AG10803 (cell line): ENCODE data around the gene GGTA1.

Experiments used
- DNase-seq: peaks from one replicate; pipeline ENCODE4 v3.0.0; 2010; ENCODE audit warnings: low read depth
- H3K4me3 ChIP-seq: 2 replicates; pipeline ENCODE4 v1.5.1; 2011; ENCODE audit warnings: mild to moderate bottlenecking, low read length, control low read depth
- CTCF ChIP-seq: conservative IDR thresholded peaks from 2 replicates; pipeline ENCODE4 v1.5.1; 2011; ENCODE audit warnings: mild to moderate bottlenecking, low read length, control low read depth, inconsistent platforms

The GGTA1 gene

GRCh38 chr9:121452085-121452484 lies 47.6 kb downstream of the GGTA1 start:
- no peak for DNase-seq
- no peak overlapping the region for H3K4me3 ChIP-seq
- no peak for TF ChIP-seq CTCF

- TF ChIP-seq CTCF = no peak
- no peak overlapping the region for H3K4me3 ChIP-seq
- no peak for DNase-seq
These were observed 48.1 kb downstream of the GGTA1 start for GRCh38 chr9:121451586-121451985.

- no peak overlapping the region for H3K4me3 ChIP-seq
- peak; percentile 33 for DNase-seq
- no peak for TF ChIP-seq CTCF
These were observed 49.4 kb downstream of the GGTA1 start for GRCh38 chr9:121450241-121450640.

GRCh38 chr9:121449786-121450185 lies 49.9 kb downstream of the GGTA1 start:
- TF ChIP-seq CTCF = no peak
- no peak for DNase-seq

GRCh38 chr9:121447321-121447834 lies 52.3 kb downstream of the GGTA1 start:
- no peak for TF ChIP-seq CTCF
- peak; percentile 89 for DNase-seq

More at GRCh38 chr9:121449786-121450185, 49.9 kb downstream of the GGTA1 start:
- no peak overlapping the region for H3K4me3 ChIP-seq

GRCh38 chr9:121445986-121446385 lies 53.7 kb downstream of the GGTA1 start:
- no peak overlapping the region for H3K4me3 ChIP-seq
- no peak for TF ChIP-seq CTCF
- no peak for DNase-seq

More at GRCh38 chr9:121447321-121447834, 52.3 kb downstream of the GGTA1 start:
- H3K4me3 ChIP-seq = no peak overlapping the region

- TF ChIP-seq CTCF = no peak
- H3K4me3 ChIP-seq = no peak overlapping the region
- no peak for DNase-seq
These were observed 55.7 kb downstream of the GGTA1 start for GRCh38 chr9:121443981-121444380.
